GM10847 (cell line): ENCODE data around the gene RND1.

Experiments used
- POLR2A ChIP-seq: IDR thresholded peaks from 2 replicates; pipeline ENCODE4 v1.6.1; 2011; ENCODE audit not compliant: insufficient read length; ENCODE audit errors: extremely low read depth

RND1 gene

GRCh38 chr12:48851883-48852733 is 13.6 kb downstream of the RND1 start, which contains the start of gene DDX23:
Gene DDX23, minus strand, starts transcription at chr12:48852163. Its CDS starts 6,381 bp downstream, at chr12:48845782.
- TF ChIP-seq POLR2A = peak; percentile 84

GRCh38 chr12:48838048-48838447 is 27.6 kb downstream of the RND1 start:
- no peak for TF ChIP-seq POLR2A

GRCh38 chr12:48832321-48833060 is 33.2 kb downstream of the RND1 start:
- no peak for TF ChIP-seq POLR2A

- TF ChIP-seq POLR2A = no peak
Observed at GRCh38 chr12:48831257-48831656, 34.4 kb downstream of the RND1 start.

- TF ChIP-seq POLR2A = no peak
Observed at GRCh38 chr12:48828841-48829575, 36.7 kb downstream of the RND1 start.

- TF ChIP-seq POLR2A = no peak
Observed at GRCh38 chr12:48828293-48828692, 37.4 kb downstream of the RND1 start.

GRCh38 chr12:48827513-48828096 is 38.1 kb downstream of the RND1 start:
- no peak for TF ChIP-seq POLR2A

GRCh38 chr12:48827026-48827425 is 38.6 kb downstream of the RND1 start:
- no peak for TF ChIP-seq POLR2A

GRCh38 chr12:48826209-48826855 is 39.3 kb downstream of the RND1 start:
- no peak for TF ChIP-seq POLR2A

- TF ChIP-seq POLR2A = no peak
Observed at GRCh38 chr12:48824905-48825304, 40.8 kb downstream of the RND1 start.

GRCh38 chr12:48824112-48824511 is 41.6 kb downstream of the RND1 start:
- no peak for TF ChIP-seq POLR2A

GRCh38 chr12:48823281-48823680 is 42.4 kb downstream of the RND1 start:
- no peak for TF ChIP-seq POLR2A

- TF ChIP-seq POLR2A = no peak
Observed at GRCh38 chr12:48822711-48823110, 43.0 kb downstream of the RND1 start.

- TF ChIP-seq POLR2A = no peak
Observed at GRCh38 chr12:48822139-48822538, 43.5 kb downstream of the RND1 start.
